Osteoblast (primary cell): Measurements from ENCODE around the gene ERICH6B. TPM values are rescaled to one million over a fixed set of nuclear protein-coding genes. Genes with fewer than 3 reads are reported as not detected.

ENCODE experiments used
- DNase-seq: peaks from one replicate; pipeline ENCODE4 v3.0.0; 2011; ENCODE audit warnings: low spot score, mixed read lengths; ENCODE audit not compliant: insufficient read length; ENCODE audit errors: missing footprints
- H2AFZ ChIP-seq: 2 replicates; pipeline ENCODE4 v1.6.0; 2011; ENCODE audit warnings: mild to moderate bottlenecking, low read length
- H3K27ac ChIP-seq: 2 replicates; pipeline ENCODE4 v1.5.1; 2011; ENCODE audit warnings: mild to moderate bottlenecking, low read depth, low read length, moderate library complexity
- H3K27me3 ChIP-seq: 2 replicates; pipeline ENCODE4 v1.6.0; 2012; ENCODE audit warnings: mild to moderate bottlenecking, control low read depth, inconsistent platforms, low read length, moderate library complexity; ENCODE audit not compliant: insufficient read depth
- H3K36me3 ChIP-seq: 2 replicates; pipeline ENCODE4 v1.5.1; 2011; ENCODE audit warnings: mild to moderate bottlenecking, low read length, control low read depth, moderate library complexity; ENCODE audit not compliant: insufficient read depth
- H3K4me1 ChIP-seq: 2 replicates; pipeline ENCODE4 v1.5.1; 2011; ENCODE audit warnings: mild to moderate bottlenecking, low read length, control low read depth, moderate library complexity; ENCODE audit not compliant: insufficient read depth
- H3K4me2 ChIP-seq: 2 replicates; pipeline ENCODE4 v1.6.0; 2011; ENCODE audit warnings: mild to moderate bottlenecking, low read length; ENCODE audit not compliant: insufficient read depth
- H3K4me3 ChIP-seq: fragments of 200-600 bp; sonication (generic); 3 replicates; pipeline ENCODE4 v1.5.1; 2012; ENCODE audit warnings: mild to moderate bottlenecking, low read length, inconsistent platforms; ENCODE audit not compliant: insufficient read depth
- H3K79me2 ChIP-seq: 2 replicates; pipeline ENCODE4 v1.6.0; 2012; ENCODE audit warnings: mild to moderate bottlenecking, low read length, control low read depth, inconsistent platforms; ENCODE audit not compliant: insufficient read depth
- H3K9me3 ChIP-seq: 2 replicates; pipeline ENCODE4 v1.5.1; 2011; ENCODE audit warnings: low read depth, low read length, control low read depth
- H4K20me1 ChIP-seq: 2 replicates; pipeline ENCODE4 v1.6.0; 2012; ENCODE audit warnings: mild to moderate bottlenecking, low read length, control low read depth; ENCODE audit not compliant: insufficient read depth
- total RNA-seq: library from RNA; depleted of rRNA; stranded (reverse); fragments of >200 nt; gene quantifications from 2 replicates; pipeline ENCODE4 v1.2.3, GENCODE V29; 2012
- TF ChIP-seq, protein P1 (sequence below): IDR thresholded peaks from 2 replicates; pipeline ENCODE4 v1.5.1; 2011; ENCODE audit warnings: mild to moderate bottlenecking, low read depth, low read length, moderate library complexity; ENCODE audit errors: extremely low read depth

ERICH6B gene
- total RNA-seq, 1 donor = not detected

DNA sequence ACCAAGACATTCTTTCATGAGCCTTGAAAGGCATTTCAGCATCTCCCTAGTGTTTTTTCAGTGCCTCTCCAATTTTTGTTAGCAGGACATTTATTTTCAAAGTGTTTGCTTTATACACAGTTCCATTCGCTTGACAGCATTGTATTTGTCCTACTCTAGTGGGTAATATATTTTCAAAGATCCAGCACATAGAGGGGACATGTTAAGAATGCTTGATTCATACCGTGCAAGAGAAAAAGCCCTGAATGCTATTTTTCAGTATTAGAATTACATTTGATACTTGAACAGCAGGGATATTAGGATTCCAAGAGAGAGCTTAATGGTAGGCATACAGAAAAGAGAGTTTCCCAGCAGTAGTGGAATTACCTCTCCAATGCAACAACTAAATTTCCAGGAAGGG is 21.3 kb downstream of the ERICH6B start:
- TF ChIP-seq, protein P1, sequence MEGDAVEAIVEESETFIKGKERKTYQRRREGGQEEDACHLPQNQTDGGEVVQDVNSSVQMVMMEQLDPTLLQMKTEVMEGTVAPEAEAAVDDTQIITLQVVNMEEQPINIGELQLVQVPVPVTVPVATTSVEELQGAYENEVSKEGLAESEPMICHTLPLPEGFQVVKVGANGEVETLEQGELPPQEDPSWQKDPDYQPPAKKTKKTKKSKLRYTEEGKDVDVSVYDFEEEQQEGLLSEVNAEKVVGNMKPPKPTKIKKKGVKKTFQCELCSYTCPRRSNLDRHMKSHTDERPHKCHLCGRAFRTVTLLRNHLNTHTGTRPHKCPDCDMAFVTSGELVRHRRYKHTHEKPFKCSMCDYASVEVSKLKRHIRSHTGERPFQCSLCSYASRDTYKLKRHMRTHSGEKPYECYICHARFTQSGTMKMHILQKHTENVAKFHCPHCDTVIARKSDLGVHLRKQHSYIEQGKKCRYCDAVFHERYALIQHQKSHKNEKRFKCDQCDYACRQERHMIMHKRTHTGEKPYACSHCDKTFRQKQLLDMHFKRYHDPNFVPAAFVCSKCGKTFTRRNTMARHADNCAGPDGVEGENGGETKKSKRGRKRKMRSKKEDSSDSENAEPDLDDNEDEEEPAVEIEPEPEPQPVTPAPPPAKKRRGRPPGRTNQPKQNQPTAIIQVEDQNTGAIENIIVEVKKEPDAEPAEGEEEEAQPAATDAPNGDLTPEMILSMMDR = no peak

DNA sequence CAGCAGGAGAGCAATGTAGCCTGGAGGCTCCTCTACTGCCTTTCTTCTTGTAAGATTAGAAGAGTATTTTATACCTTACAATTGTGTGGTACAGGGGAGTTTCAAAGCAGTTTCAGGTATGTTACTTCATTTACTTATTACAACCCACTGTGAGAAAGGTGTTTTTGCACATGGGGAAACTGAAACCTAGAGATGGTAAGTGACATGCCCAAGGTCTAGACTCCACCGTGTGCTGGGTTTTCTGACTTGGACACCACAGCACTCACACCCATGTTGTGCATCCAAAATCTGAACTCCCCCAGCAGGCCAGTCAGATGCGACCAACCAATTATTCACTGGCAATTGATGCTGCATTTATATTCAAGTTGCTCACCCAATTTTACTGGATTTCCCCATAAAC is 22.8 kb downstream of the ERICH6B start:
- Histone ChIP-seq H3K9me3 (no peaks in the 10 kb centered on the region), H3K27me3 (peaks cover 3% of the 10 kb centered on the region), H2AFZ (no peak overlapping the region), H3K79me2 (no peaks in the 10 kb centered on the region), H3K27ac (no peak overlapping the region), H3K36me3 (no peaks in the 10 kb centered on the region), H3K4me3 (no peak overlapping the region), H4K20me1 (no peaks in the 10 kb centered on the region), H3K4me1 (no peaks in the 10 kb centered on the region), H3K4me2 (no peak overlapping the region)
- TF ChIP-seq, protein P1 = no peak
- DNase-seq = no peak

More for the DNA sequence above, 21.3 kb downstream of the ERICH6B start:
- Histone ChIP-seq H2AFZ (no peak overlapping the region), H3K4me3 (no peak overlapping the region), H4K20me1 (no peaks in the 10 kb centered on the region), H3K27me3 (peaks cover 3% of the 10 kb centered on the region), H3K36me3 (no peaks in the 10 kb centered on the region), H3K79me2 (no peaks in the 10 kb centered on the region), H3K4me2 (no peak overlapping the region), H3K4me1 (no peaks in the 10 kb centered on the region), H3K27ac (no peak overlapping the region), H3K9me3 (no peaks in the 10 kb centered on the region)
- DNase-seq = no peak

DNA sequence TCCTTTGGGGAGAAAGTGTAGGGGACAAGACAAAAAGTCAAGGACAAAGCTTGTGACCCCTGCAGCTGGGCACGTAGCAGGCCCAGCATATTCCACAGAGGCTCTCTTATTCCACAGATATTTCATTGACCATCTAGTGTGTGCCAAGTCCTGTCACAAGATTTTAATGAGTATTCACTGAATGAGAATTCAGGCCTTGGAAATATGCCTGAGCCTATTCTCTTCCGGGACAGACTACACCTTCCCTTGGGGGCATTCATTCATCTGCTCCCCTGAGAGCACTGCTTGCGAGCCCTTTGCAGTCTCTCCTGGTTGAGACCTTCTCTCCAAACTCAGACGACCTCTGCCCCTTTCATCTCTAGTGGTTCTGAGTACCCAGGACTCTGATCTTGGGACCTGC is 25.5 kb downstream of the ERICH6B start:
- TF ChIP-seq, protein P1 = no peak
- H3K4me3 ChIP-seq = no peak overlapping the region
- no peaks in the 10 kb centered on the region for H3K9me3 ChIP-seq
- H3K4me1 ChIP-seq = no peaks in the 10 kb centered on the region
- no peak overlapping the region for H3K4me2 ChIP-seq
- H2AFZ ChIP-seq = no peak overlapping the region
- no peaks in the 10 kb centered on the region for H3K79me2 ChIP-seq
- DNase-seq = no peak
- no peaks in the 10 kb centered on the region for H3K36me3 ChIP-seq
- H3K27ac ChIP-seq = no peak overlapping the region
- peaks cover 13% of the 10 kb centered on the region for H3K27me3 ChIP-seq
- H4K20me1 ChIP-seq = no peaks in the 10 kb centered on the region

DNA sequence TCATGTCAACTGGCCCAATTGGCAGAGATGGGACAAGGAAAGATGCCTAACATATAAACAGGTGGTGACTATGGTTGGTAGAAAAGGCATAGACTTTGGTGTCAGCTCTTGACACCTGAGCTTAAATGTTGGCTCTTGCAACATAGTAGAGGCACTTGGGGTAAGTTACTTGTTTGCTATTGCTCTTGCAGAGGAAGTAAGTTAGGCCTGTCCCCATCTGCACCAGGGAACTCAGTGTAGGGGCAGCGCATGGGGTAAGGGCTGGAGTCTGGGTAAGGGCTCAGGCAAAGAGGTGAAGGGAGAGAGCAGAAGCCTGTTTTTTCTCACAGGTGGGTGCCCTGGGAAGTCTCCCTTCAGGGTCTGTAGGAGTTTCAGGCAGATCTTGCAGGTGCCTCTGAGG is 27.6 kb downstream of the ERICH6B start:
- H3K27ac ChIP-seq = no peak overlapping the region
- no peaks in the 10 kb centered on the region for H3K4me1 ChIP-seq
- no peak overlapping the region for H3K4me3 ChIP-seq
- peaks cover 18% of the 10 kb centered on the region for H3K27me3 ChIP-seq
- no peak overlapping the region for H3K4me2 ChIP-seq
- H3K79me2 ChIP-seq = no peaks in the 10 kb centered on the region
- TF ChIP-seq, protein P1 = no peak
- no peaks in the 10 kb centered on the region for H3K36me3 ChIP-seq
- no peaks in the 10 kb centered on the region for H3K9me3 ChIP-seq
- no peaks in the 10 kb centered on the region for H4K20me1 ChIP-seq
- DNase-seq = no peak
- H2AFZ ChIP-seq = no peak overlapping the region
